HepG2 (cell line): Measurements from ENCODE around the gene TMBIM4. TPM values are rescaled to one million over a fixed set of nuclear protein-coding genes. Genes with fewer than 3 reads are reported as not detected.

ENCODE experiments used
- ATF7 ChIP-seq, 2 experiments: fragments of 450-650 bp in 1 of 2; sonication (generic) in 1 of 2; formaldehyde crosslinking in 1 of 2; IDR thresholded peaks; 2 replicates each; pipeline versions ENCODE4 v1.4.0 to v1.6.1; 2016 to 2020; ENCODE audit warnings: antibody characterized with exemption in 1 of 2, mild to moderate bottlenecking in 1 of 2, missing genetic modification reagents in 1 of 2
- EEA1 ChIP-seq: sonication (generic); formaldehyde crosslinking; IDR thresholded peaks from 2 replicates; pipeline ENCODE4 v1.5.1; 2020; ENCODE audit warnings: mild to moderate bottlenecking, missing genetic modification reagents, borderline replicate concordance
- HOXA3 ChIP-seq: sonication (generic); formaldehyde crosslinking; IDR thresholded peaks from 2 replicates; pipeline ENCODE4 v1.5.0; 2020; ENCODE audit warnings: missing genetic modification reagents
- LCORL ChIP-seq, 2 experiments: fragments of 450-650 bp in 1 of 2; sonication (generic) in 1 of 2; formaldehyde crosslinking in 1 of 2; IDR thresholded peaks; 2 replicates each; pipeline versions ENCODE4 v1.5.0 to v1.6.1; 2017 to 2020; ENCODE audit warnings: antibody characterized with exemption in 1 of 2, missing genetic modification reagents in 1 of 2
- PRPF4 ChIP-seq: fragments of 200-400 bp; formaldehyde crosslinking; IDR thresholded peaks from 2 replicates; pipeline ENCODE4 v1.6.1; 2016; ENCODE audit warnings: low read length, low read depth; ENCODE audit not compliant: poor library complexity, severe bottlenecking
- TCF12 ChIP-seq, 2 experiments: fragments of 450-650 bp in 1 of 2; sonication (generic) in 1 of 2; formaldehyde crosslinking in 1 of 2; IDR thresholded peaks; 2 replicates each; pipeline versions ENCODE4 v1.6.1 to v1.8.0; 2017 to 2022; ENCODE audit warnings: antibody characterized with exemption in 1 of 2, mild to moderate bottlenecking in 1 of 2, missing genetic modification reagents in 1 of 2, moderate library complexity in 1 of 2
- ZBTB3 ChIP-seq: sonication (generic); formaldehyde crosslinking; IDR thresholded peaks from 2 replicates; pipeline ENCODE4 v1.4.0; 2020; ENCODE audit warnings: low read depth, mild to moderate bottlenecking, moderate library complexity, missing genetic modification reagents, borderline replicate concordance
- ZFP36 ChIP-seq: fragments of 150-350 bp; IDR thresholded peaks from 2 replicates; pipeline ENCODE4 v1.6.1; 2018; ENCODE audit warnings: borderline replicate concordance, low read length, low read depth; ENCODE audit not compliant: partially characterized antibody
- ZNF614 ChIP-seq: IDR thresholded peaks from 2 replicates; pipeline ENCODE4 v1.6.1; 2018; ENCODE audit warnings: missing biosample characterization, missing genetic modification reagents, inconsistent platforms, borderline replicate concordance
- ZNF629 ChIP-seq: sonication (generic); formaldehyde crosslinking; conservative IDR thresholded peaks from 2 replicates; pipeline ENCODE4 v1.5.0; 2020; ENCODE audit warnings: missing genetic modification reagents
- ZNF782 ChIP-seq: sonication (generic); formaldehyde crosslinking; IDR thresholded peaks from 2 replicates; pipeline ENCODE4 v1.4.0; 2020; ENCODE audit warnings: missing genetic modification reagents, mild to moderate bottlenecking, borderline replicate concordance
- ZNF883 ChIP-seq: sonication (generic); formaldehyde crosslinking; IDR thresholded peaks from 2 replicates; pipeline ENCODE4 v1.5.1; 2020; ENCODE audit warnings: mild to moderate bottlenecking, missing genetic modification reagents; ENCODE audit errors: not compliant biosample characterization
- polyA plus RNA-seq, 8 experiments: library from polyadenylated mRNA; depleted of rRNA in 3 of 8; stranded (reverse) in 7 of 8; unstranded in 1 of 8; fragments of >200 nt; fragmentation: Illumina TruSeq in 4 of 8; extraction: Trizol in 4 of 8; gene quantifications; 2 replicates each; pipeline versions ENCODE4 v1.2.1 to v1.2.3, GENCODE V29; 2011 to 2016; ENCODE audit warnings: low read depth in 4 of 8, missing spikeins in 1 of 8, mixed read lengths in 1 of 8; ENCODE audit not compliant: insufficient read depth in 1 of 8
- total RNA-seq, 5 experiments: library from RNA; depleted of rRNA; stranded (reverse); fragments of >200 nt; fragmentation: Illumina TruSeq; extraction: Trizol; gene quantifications; 2 replicates each; pipeline ENCODE4 v1.2.3, GENCODE V29; 2016; ENCODE audit warnings: low read depth in 1 of 5
- TF ChIP-seq, protein P1 (sequence below): sonication (generic); formaldehyde crosslinking; IDR thresholded peaks from 2 replicates; pipeline ENCODE4 v1.9.0; 2022; ENCODE audit warnings: low read depth, missing genetic modification reagents
- TF ChIP-seq, protein P2 (sequence below): sonication (generic); IDR thresholded peaks from 2 replicates; pipeline ENCODE4 v1.6.1; 2016; ENCODE audit warnings: low read depth, borderline replicate concordance
- TF ChIP-seq, protein P3 (sequence below): sonication (generic); formaldehyde crosslinking; IDR thresholded peaks from 2 replicates; pipeline ENCODE4 v1.5.1; 2020; ENCODE audit warnings: mild to moderate bottlenecking, missing genetic modification reagents, moderate library complexity
- TF ChIP-seq, protein P4 (sequence below): sonication (generic); formaldehyde crosslinking; IDR thresholded peaks from 2 replicates; pipeline ENCODE4 v1.4.0; 2020; ENCODE audit warnings: mild to moderate bottlenecking, missing genetic modification reagents
- TF ChIP-seq, protein P5 (sequence below): sonication (generic); formaldehyde crosslinking; IDR thresholded peaks from 2 replicates; pipeline ENCODE4 v1.5.1; 2020; ENCODE audit warnings: missing genetic modification reagents, mild to moderate bottlenecking, borderline replicate concordance

TMBIM4 gene
- total and polyA plus RNA-seq, 2 of the 13 experiments (the other 11 are each of a cell fraction or from before 2014, with no cell fraction given), result 60.5 to 67.7 TPM

DNA sequence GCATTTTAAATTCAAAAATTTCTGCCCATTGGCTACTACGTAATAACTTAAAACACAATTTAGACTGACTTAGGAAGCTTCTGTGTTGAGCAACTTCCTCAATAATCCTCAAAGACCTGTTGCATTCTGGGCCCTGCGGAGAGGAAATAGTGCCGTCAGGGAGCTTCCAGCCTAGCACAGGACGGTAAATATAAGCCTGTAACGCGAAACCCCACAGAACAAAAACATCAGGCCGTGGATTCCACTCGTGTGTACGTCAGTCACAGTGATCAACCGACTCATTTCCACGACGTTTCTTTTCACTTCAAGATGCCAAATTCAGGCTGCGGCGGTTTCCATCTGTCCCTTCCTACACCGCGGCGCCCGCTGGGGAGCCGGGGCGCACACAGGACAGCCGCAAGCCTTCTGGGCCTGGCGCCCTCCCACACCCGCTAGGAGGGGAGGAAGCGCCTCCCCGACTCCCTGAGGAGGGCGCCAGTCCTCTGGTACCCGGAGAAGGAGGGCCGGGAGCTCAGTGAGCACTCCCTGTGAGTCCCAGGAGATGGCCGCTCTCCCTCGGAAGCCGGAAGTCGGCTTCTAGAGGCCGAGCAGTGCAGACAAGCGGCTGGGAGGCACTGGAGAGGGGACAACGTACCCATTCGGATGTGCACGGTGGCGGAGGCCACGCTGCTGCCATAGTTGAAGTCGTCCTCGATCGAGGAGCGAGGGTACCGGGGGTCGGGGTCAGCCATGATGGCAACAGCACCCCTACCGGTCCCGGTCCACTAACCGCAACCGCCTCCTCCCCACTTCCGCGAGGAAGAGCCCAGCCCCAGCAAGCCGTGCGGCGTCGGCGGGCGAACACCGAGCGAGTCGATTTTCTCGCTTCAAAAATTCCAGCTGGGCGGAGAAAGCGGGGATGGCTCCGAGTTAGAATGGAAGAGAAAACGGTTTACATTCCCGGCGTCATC, at the start of gene TMBIM4 (continued):
- TF ChIP-seq, protein P1, sequence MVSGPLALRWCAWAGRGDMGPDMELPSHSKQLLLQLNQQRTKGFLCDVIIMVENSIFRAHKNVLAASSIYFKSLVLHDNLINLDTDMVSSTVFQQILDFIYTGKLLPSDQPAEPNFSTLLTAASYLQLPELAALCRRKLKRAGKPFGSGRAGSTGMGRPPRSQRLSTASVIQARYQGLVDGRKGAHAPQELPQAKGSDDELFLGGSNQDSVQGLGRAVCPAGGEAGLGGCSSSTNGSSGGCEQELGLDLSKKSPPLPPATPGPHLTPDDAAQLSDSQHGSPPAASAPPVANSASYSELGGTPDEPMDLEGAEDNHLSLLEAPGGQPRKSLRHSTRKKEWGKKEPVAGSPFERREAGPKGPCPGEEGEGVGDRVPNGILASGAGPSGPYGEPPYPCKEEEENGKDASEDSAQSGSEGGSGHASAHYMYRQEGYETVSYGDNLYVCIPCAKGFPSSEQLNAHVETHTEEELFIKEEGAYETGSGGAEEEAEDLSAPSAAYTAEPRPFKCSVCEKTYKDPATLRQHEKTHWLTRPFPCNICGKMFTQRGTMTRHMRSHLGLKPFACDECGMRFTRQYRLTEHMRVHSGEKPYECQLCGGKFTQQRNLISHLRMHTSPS (CRISPR knock-in tag), result no peak
- TF ChIP-seq, protein P2, sequence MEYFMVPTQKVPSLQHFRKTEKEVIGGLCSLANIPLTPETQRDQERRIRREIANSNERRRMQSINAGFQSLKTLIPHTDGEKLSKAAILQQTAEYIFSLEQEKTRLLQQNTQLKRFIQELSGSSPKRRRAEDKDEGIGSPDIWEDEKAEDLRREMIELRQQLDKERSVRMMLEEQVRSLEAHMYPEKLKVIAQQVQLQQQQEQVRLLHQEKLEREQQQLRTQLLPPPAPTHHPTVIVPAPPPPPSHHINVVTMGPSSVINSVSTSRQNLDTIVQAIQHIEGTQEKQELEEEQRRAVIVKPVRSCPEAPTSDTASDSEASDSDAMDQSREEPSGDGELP, result no peak
- TF ChIP-seq, protein P3, sequence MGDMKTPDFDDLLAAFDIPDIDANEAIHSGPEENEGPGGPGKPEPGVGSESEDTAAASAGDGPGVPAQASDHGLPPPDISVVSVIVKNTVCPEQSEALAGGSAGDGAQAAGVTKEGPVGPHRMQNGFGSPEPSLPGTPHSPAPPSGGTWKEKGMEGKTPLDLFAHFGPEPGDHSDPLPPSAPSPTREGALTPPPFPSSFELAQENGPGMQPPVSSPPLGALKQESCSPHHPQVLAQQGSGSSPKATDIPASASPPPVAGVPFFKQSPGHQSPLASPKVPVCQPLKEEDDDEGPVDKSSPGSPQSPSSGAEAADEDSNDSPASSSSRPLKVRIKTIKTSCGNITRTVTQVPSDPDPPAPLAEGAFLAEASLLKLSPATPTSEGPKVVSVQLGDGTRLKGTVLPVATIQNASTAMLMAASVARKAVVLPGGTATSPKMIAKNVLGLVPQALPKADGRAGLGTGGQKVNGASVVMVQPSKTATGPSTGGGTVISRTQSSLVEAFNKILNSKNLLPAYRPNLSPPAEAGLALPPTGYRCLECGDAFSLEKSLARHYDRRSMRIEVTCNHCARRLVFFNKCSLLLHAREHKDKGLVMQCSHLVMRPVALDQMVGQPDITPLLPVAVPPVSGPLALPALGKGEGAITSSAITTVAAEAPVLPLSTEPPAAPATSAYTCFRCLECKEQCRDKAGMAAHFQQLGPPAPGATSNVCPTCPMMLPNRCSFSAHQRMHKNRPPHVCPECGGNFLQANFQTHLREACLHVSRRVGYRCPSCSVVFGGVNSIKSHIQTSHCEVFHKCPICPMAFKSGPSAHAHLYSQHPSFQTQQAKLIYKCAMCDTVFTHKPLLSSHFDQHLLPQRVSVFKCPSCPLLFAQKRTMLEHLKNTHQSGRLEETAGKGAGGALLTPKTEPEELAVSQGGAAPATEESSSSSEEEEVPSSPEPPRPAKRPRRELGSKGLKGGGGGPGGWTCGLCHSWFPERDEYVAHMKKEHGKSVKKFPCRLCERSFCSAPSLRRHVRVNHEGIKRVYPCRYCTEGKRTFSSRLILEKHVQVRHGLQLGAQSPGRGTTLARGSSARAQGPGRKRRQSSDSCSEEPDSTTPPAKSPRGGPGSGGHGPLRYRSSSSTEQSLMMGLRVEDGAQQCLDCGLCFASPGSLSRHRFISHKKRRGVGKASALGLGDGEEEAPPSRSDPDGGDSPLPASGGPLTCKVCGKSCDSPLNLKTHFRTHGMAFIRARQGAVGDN (CRISPR knock-in tag), result peak; percentile 92
- TF ChIP-seq ZNF782 (peak; percentile 79; the same call in 1 of the 2 replicates), HOXA3 (CRISPR knock-in tag) (peak; percentile 80), ZNF614 (CRISPR knock-in tag) (no peak), ZFP36 (no peak), ZBTB3 (no peak), ZNF883 (no peak), EEA1 (peak; percentile 84; the same call in 1 of the 2 replicates), ZNF629 (CRISPR knock-in tag) (peak; percentile 54), LCORL (IDR thresholded peaks at IDR 0.05) (no peak), LCORL (CRISPR knock-in tag; IDR thresholded peaks at IDR 0.05) (peak; percentile 73; the same call in 1 of the 2 replicates), PRPF4 (no peak), ATF7 (IDR thresholded peaks at IDR 0.05) (no peak), ATF7 (CRISPR knock-in tag; IDR thresholded peaks at IDR 0.05) (peak; percentile 74), TCF12 (IDR thresholded peaks at IDR 0.05) (no peak), TCF12 (CRISPR knock-in tag; IDR thresholded peaks at IDR 0.05) (no peak)
- TF ChIP-seq, protein P4, sequence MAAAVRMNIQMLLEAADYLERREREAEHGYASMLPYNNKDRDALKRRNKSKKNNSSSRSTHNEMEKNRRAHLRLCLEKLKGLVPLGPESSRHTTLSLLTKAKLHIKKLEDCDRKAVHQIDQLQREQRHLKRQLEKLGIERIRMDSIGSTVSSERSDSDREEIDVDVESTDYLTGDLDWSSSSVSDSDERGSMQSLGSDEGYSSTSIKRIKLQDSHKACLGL, result peak; percentile 53; the same call in 1 of the 2 replicates
- TF ChIP-seq, protein P5, sequence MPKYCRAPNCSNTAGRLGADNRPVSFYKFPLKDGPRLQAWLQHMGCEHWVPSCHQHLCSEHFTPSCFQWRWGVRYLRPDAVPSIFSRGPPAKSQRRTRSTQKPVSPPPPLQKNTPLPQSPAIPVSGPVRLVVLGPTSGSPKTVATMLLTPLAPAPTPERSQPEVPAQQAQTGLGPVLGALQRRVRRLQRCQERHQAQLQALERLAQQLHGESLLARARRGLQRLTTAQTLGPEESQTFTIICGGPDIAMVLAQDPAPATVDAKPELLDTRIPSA (CRISPR knock-in tag), result peak; percentile 73; the same call in 1 of the 2 replicates
